AG08395 (cell line): ENCODE data around the gene UBA5.
"Not testable (repeated sequence)": the region's sequence is repeated elsewhere in the genome, so short reads cannot be mapped to it uniquely, and the experiment has no call there.

ENCODE experiments used
- DNase-seq: peaks from one replicate; pipeline ENCODE4 v3.0.0; 2012; ENCODE audit warnings: mixed read lengths, low spot score

The UBA5 gene

GRCh38 chr3:132660052-132660810, at the start of gene UBA5:
Gene UBA5, plus strand, starts transcription at chr3:132660329. Its CDS starts 209 bp downstream, at chr3:132660538.
- DNase-seq: peak; percentile 72

GRCh38 chr3:132615301-132615700, 44.8 kb upstream of the UBA5 start:
- DNase-seq: not testable (repeated sequence)

- no peak for DNase-seq
Observed at GRCh38 chr3:132615881-132616280, 44.2 kb upstream of the UBA5 start.

- no peak for DNase-seq
Observed at GRCh38 chr3:132616780-132617179, 43.3 kb upstream of the UBA5 start.

- DNase-seq: no peak
Observed at GRCh38 chr3:132622148-132622547, 38.0 kb upstream of the UBA5 start.

- DNase-seq: no peak
Observed at GRCh38 chr3:132622761-132623160, 37.4 kb upstream of the UBA5 start.

GRCh38 chr3:132623646-132624045, 36.5 kb upstream of the UBA5 start:
- no peak for DNase-seq

- no peak for DNase-seq
Observed at GRCh38 chr3:132624790-132625189, 35.3 kb upstream of the UBA5 start.

- no peak for DNase-seq
Observed at GRCh38 chr3:132625613-132626012, 34.5 kb upstream of the UBA5 start.

GRCh38 chr3:132626955-132627354, 33.2 kb upstream of the UBA5 start:
- no peak for DNase-seq

- no peak for DNase-seq
Observed at GRCh38 chr3:132628157-132628556, 32.0 kb upstream of the UBA5 start.

- DNase-seq: peak; percentile 65
Observed at GRCh38 chr3:132629928-132630327, 30.2 kb upstream of the UBA5 start.

- DNase-seq: no peak
Observed at GRCh38 chr3:132630612-132631011, 29.5 kb upstream of the UBA5 start.

GRCh38 chr3:132635052-132635451, 25.1 kb upstream of the UBA5 start:
- no peak for DNase-seq

GRCh38 chr3:132637590-132637989, 22.5 kb upstream of the UBA5 start:
- peak; percentile 68 for DNase-seq

- DNase-seq: no peak
Observed at GRCh38 chr3:132638706-132639105, 21.4 kb upstream of the UBA5 start.

- DNase-seq: not testable (repeated sequence)
Observed at GRCh38 chr3:132641427-132641826, 18.7 kb upstream of the UBA5 start.

- DNase-seq: peak; percentile 72
Observed at GRCh38 chr3:132641837-132642538, 18.1 kb upstream of the UBA5 start.

- DNase-seq: no peak
Observed at GRCh38 chr3:132642539-132642847, 17.6 kb upstream of the UBA5 start.

- DNase-seq: no peak
Observed at GRCh38 chr3:132643366-132643765, 16.8 kb upstream of the UBA5 start.

- DNase-seq: no peak
Observed at GRCh38 chr3:132645058-132645457, 15.1 kb upstream of the UBA5 start.

GRCh38 chr3:132650153-132650552, 10.0 kb upstream of the UBA5 start:
- DNase-seq: no peak

GRCh38 chr3:132652640-132653270, 7.4 kb upstream of the UBA5 start:
- DNase-seq: peak; percentile 57
